OCI-LY1 (cell line): ENCODE measurements around the gene LOXL4.

ENCODE experiments used
- CTCF ChIP-seq: fragments of 200-600 bp; sonication (generic), shearing (Covaris generic); IDR thresholded peaks from 2 replicates; pipeline ENCODE4 v1.5.1; 2017; ENCODE audit warnings: mild to moderate bottlenecking, antibody characterized with exemption, low read length, moderate library complexity, mixed read lengths
- EZH2 ChIP-seq: fragments of 200-600 bp; sonication (generic), shearing (Covaris generic); IDR thresholded peaks from 2 replicates; pipeline ENCODE4 v1.8.0; 2017; ENCODE audit warnings: borderline replicate concordance, mixed run types, mild to moderate bottlenecking, antibody characterized with exemption, low read length, moderate library complexity, mixed read lengths

- TF ChIP-seq EZH2: no peak
- no peak for TF ChIP-seq CTCF
Measured at GRCh38 chr10:98266647-98267046, 1.3 kb downstream of the LOXL4 start.
